H9 (cell line): ENCODE results near the gene NRXN3. TPM values are rescaled to one million over a fixed set of nuclear protein-coding genes. Genes with fewer than 3 reads are reported as not detected.

Source experiments
- DNase-seq: peaks from one replicate; pipeline ENCODE4 v3.0.0-alpha.2; 2017
- H2AFZ ChIP-seq: one replicate; pipeline ENCODE4 v1.6.1; 2013; ENCODE audit warnings: mild to moderate bottlenecking, low read length, control low read depth, moderate library complexity
- H2AK5ac ChIP-seq: 2 replicates; pipeline ENCODE4 v1.6.1; 2013; ENCODE audit warnings: low read length, control low read depth, mixed read lengths; ENCODE audit not compliant: insufficient read length
- H2BK120ac ChIP-seq: one replicate; pipeline ENCODE4 v1.6.1; 2013; ENCODE audit warnings: low read depth, mild to moderate bottlenecking, low read length, control low read depth, inconsistent platforms; ENCODE audit not compliant: poor library complexity, severe bottlenecking
- H2BK12ac ChIP-seq: 2 replicates; pipeline ENCODE4 v1.6.1; 2013; ENCODE audit warnings: low read length, control low read depth, mixed read lengths, low read depth; ENCODE audit not compliant: insufficient read length
- H2BK15ac ChIP-seq: 2 replicates; pipeline ENCODE4 v1.6.1; 2013; ENCODE audit warnings: low read depth, low read length, control low read depth
- H2BK20ac ChIP-seq: one replicate; pipeline ENCODE4 v1.6.1; 2013; ENCODE audit warnings: low read depth, mild to moderate bottlenecking, low read length, control low read depth, inconsistent platforms; ENCODE audit not compliant: poor library complexity, severe bottlenecking
- H2BK5ac ChIP-seq: 2 replicates; pipeline ENCODE4 v1.6.1; 2013; ENCODE audit warnings: low read length, control low read depth, mixed read lengths; ENCODE audit not compliant: insufficient read length
- H3K14ac ChIP-seq: 2 replicates; pipeline ENCODE4 v1.6.1; 2013; ENCODE audit warnings: low read length, control low read depth; ENCODE audit not compliant: insufficient read depth
- H3K18ac ChIP-seq: 2 replicates; pipeline ENCODE4 v1.6.1; 2013; ENCODE audit warnings: low read depth, mild to moderate bottlenecking, mixed read lengths, low read length, control low read depth; ENCODE audit not compliant: insufficient read length
- H3K23ac ChIP-seq: 2 replicates; pipeline ENCODE4 v1.6.1; 2013; ENCODE audit warnings: low read length, control low read depth, mixed read lengths, low read depth; ENCODE audit not compliant: insufficient read length
- H3K23me2 ChIP-seq: 2 replicates; pipeline ENCODE4 v1.6.1; 2013; ENCODE audit warnings: low read depth, mild to moderate bottlenecking, mixed read lengths, low read length, control low read depth; ENCODE audit not compliant: insufficient read length, poor library complexity, severe bottlenecking
- H3K27ac ChIP-seq: 2 replicates; pipeline ENCODE4 v1.5.1; 2013; ENCODE audit warnings: low read length, control low read depth, mixed read lengths, low read depth; ENCODE audit not compliant: insufficient read length
- H3K27me3 ChIP-seq: 2 replicates; pipeline ENCODE4 v1.6.1; 2013; ENCODE audit warnings: low read length, control low read depth, inconsistent platforms; ENCODE audit not compliant: insufficient read depth
- H3K4ac ChIP-seq: 2 replicates; pipeline ENCODE4 v1.6.1; 2013; ENCODE audit warnings: low read depth, mild to moderate bottlenecking, control low read depth, inconsistent platforms, low read length, moderate library complexity
- H3K4me1 ChIP-seq: 2 replicates; pipeline ENCODE4 v1.6.1; 2013; ENCODE audit warnings: low read length, control low read depth, inconsistent platforms; ENCODE audit not compliant: insufficient read depth
- H3K4me2 ChIP-seq: 2 replicates; pipeline ENCODE4 v1.6.1; 2013; ENCODE audit warnings: low read length, control low read depth, mixed read lengths; ENCODE audit not compliant: insufficient read length, insufficient read depth
- H3K56ac ChIP-seq: 2 replicates; pipeline ENCODE4 v1.6.1; 2013; ENCODE audit warnings: low read depth, mild to moderate bottlenecking, mixed read lengths, low read length, control low read depth; ENCODE audit not compliant: insufficient read length
- H3K79me1 ChIP-seq: 2 replicates; pipeline ENCODE4 v1.6.1; 2013; ENCODE audit warnings: low read depth, mild to moderate bottlenecking, moderate library complexity, low read length, control low read depth, inconsistent platforms; ENCODE audit not compliant: insufficient read depth, poor library complexity, severe bottlenecking
- H3K79me2 ChIP-seq: 2 replicates; pipeline ENCODE4 v1.6.1; 2013; ENCODE audit warnings: low read length, control low read depth, inconsistent platforms; ENCODE audit not compliant: insufficient read depth
- H3K9ac ChIP-seq: 2 replicates; pipeline ENCODE4 v1.6.1; 2013; ENCODE audit warnings: low read length, control low read depth, mixed read lengths; ENCODE audit not compliant: insufficient read length; ENCODE audit errors: extremely low read depth
- H3K9me3 ChIP-seq: one replicate; pipeline ENCODE4 v1.6.1; 2013; ENCODE audit warnings: low read depth, low read length, inconsistent platforms; ENCODE audit not compliant: control insufficient read depth
- H3T11ph ChIP-seq: one replicate; pipeline ENCODE4 v1.6.1; 2013; ENCODE audit warnings: mild to moderate bottlenecking, low read length, control low read depth, inconsistent platforms
- H4K20me1 ChIP-seq: one replicate; pipeline ENCODE4 v1.6.1; 2013; ENCODE audit not compliant: control insufficient read depth, insufficient read length, insufficient read depth
- H4K5ac ChIP-seq: 2 replicates; pipeline ENCODE4 v1.6.1; 2013; ENCODE audit warnings: low read depth, mild to moderate bottlenecking, mixed read lengths, low read length, control low read depth; ENCODE audit not compliant: insufficient read length
- H4K8ac ChIP-seq: replicated peaks from 2 replicates; pipeline ENCODE4 v1.6.1; 2013; ENCODE audit warnings: low read length, control low read depth, mixed read lengths, low read depth; ENCODE audit not compliant: insufficient read length
- H4K91ac ChIP-seq: 2 replicates; pipeline ENCODE4 v1.6.1; 2013; ENCODE audit warnings: low read depth, mild to moderate bottlenecking, moderate library complexity, mixed read lengths, low read length, control low read depth; ENCODE audit not compliant: insufficient read length
- H3K27ac Mint-ChIP-seq, 3 experiments: 2 replicates in 2 of 3; 3 replicates in 1 of 3; pipeline ENCODE4 v1.8.0; 2020 to 2021; ENCODE audit warnings: mixed read lengths in 3 of 3, mild to moderate bottlenecking in 1 of 3, moderate library complexity in 1 of 3
- H3K27me3 Mint-ChIP-seq: 2 replicates; pipeline ENCODE4 v1.8.0; 2021; ENCODE audit warnings: low read depth, mild to moderate bottlenecking, moderate library complexity, mixed read lengths
- H3K36me3 Mint-ChIP-seq, 3 experiments: 2 replicates in 2 of 3; 3 replicates in 1 of 3; pipeline ENCODE4 v1.8.0; 2020 to 2021; ENCODE audit warnings: low read depth in 3 of 3, mixed read lengths in 3 of 3; ENCODE audit not compliant: insufficient read depth in 1 of 3
- H3K4me1 Mint-ChIP-seq, 2 experiments: 2 replicates each; pipeline ENCODE4 v1.8.0; 2020; ENCODE audit warnings: mixed read lengths in 2 of 2
- H3K4me3 Mint-ChIP-seq, 2 experiments: 2 replicates in 1 of 2; 3 replicates in 1 of 2; pipeline ENCODE4 v1.8.0; 2020 to 2021; ENCODE audit warnings: mild to moderate bottlenecking in 2 of 2, mixed read lengths in 2 of 2, moderate library complexity in 1 of 2
- H3K9me3 Mint-ChIP-seq, 2 experiments: 2 replicates in 1 of 2; 3 replicates in 1 of 2; pipeline ENCODE4 v1.8.0; 2020; ENCODE audit warnings: mild to moderate bottlenecking in 2 of 2, mixed read lengths in 2 of 2, moderate library complexity in 1 of 2
- WGBS: extraction: QIAGEN DNeasy Blood & Tissue Kit; methylation state at CpG from one replicate; pipeline ENCODE4 v1.1.7; 2013; ENCODE audit warnings: missing lambda C conversion rate, low lambda C conversion rate, mixed read lengths; ENCODE audit not compliant: insufficient read length; ENCODE audit errors: extremely low coverage; 5-methylcytosine and 5-hydroxymethylcytosine counted together
- total RNA-seq: library from RNA; stranded (reverse); gene quantifications from 2 replicates; pipeline ENCODE4 v1.2.1, GENCODE V29; 2021
- TF ChIP-seq, protein P1 (sequence below): fragments of 200-600 bp; sonication (generic); conservative IDR thresholded peaks from 3 replicates; pipeline ENCODE4 v1.8.0; 2021; ENCODE audit warnings: antibody characterized with exemption, mild to moderate bottlenecking

NRXN3 gene
- total RNA-seq, 1 experiment from 2014 or later = 1.8 TPM

DNA sequence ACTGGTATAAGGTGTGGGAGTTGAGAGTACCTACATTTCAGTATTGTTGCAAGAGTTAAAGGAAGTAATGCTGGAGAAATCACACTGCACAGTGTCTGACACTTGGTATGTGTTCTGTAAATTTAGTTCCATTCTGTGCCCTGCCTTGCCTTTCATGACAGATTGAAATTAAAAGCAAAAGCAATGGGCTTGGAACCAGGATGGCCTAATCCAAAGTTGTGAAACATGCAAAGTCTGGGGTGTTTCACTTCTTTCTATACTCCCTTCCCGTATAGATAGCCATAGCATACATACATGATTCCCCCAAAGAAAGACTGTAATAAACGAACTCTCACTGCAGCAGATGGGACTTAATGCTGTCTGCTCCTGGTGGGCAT lies 281.1 kb downstream of the NRXN3 start:
- H3K18ac ChIP-seq = no peak overlapping the region
- Mint-ChIP-seq H3K4me1 (peaks cover 7 to 9% of the 10 kb centered on the region in 2 experiments), H3K36me3 (no peaks in the 10 kb centered on the region; a peak in 1 of 7 replicates), H3K9me3 (no peaks in the 10 kb centered on the region), H3K4me3 (no peak overlapping the region), H3K27ac (no peak overlapping the region), H3K27me3 (no peaks in the 10 kb centered on the region)
- WGBS = no CpG with 5 or more reads among the region's 2 CpGs
- no peak overlapping the region for H3K14ac ChIP-seq
- no peaks in the 10 kb centered on the region for H3K27me3 ChIP-seq
- H3K79me2 ChIP-seq = no peaks in the 10 kb centered on the region
- TF ChIP-seq, protein P1, sequence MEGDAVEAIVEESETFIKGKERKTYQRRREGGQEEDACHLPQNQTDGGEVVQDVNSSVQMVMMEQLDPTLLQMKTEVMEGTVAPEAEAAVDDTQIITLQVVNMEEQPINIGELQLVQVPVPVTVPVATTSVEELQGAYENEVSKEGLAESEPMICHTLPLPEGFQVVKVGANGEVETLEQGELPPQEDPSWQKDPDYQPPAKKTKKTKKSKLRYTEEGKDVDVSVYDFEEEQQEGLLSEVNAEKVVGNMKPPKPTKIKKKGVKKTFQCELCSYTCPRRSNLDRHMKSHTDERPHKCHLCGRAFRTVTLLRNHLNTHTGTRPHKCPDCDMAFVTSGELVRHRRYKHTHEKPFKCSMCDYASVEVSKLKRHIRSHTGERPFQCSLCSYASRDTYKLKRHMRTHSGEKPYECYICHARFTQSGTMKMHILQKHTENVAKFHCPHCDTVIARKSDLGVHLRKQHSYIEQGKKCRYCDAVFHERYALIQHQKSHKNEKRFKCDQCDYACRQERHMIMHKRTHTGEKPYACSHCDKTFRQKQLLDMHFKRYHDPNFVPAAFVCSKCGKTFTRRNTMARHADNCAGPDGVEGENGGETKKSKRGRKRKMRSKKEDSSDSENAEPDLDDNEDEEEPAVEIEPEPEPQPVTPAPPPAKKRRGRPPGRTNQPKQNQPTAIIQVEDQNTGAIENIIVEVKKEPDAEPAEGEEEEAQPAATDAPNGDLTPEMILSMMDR = no peak
- no peak for DNase-seq
- no peaks in the 10 kb centered on the region for H3K23me2 ChIP-seq
- no peak overlapping the region for H2BK120ac ChIP-seq
- no peak overlapping the region for H2BK20ac ChIP-seq
- H4K20me1 ChIP-seq = no peaks in the 10 kb centered on the region
- no peaks in the 10 kb centered on the region for H3K9me3 ChIP-seq
- H2BK12ac ChIP-seq = no peak overlapping the region
- H3K4ac ChIP-seq = no peak overlapping the region
- no peak overlapping the region for H2AK5ac ChIP-seq
- H2BK5ac ChIP-seq = no peak overlapping the region
- no peak overlapping the region for H4K8ac ChIP-seq
- no peak overlapping the region for H3K4me2 ChIP-seq
- no peak overlapping the region for H4K5ac ChIP-seq
- H4K91ac ChIP-seq = no peak overlapping the region
- no peak overlapping the region for H3T11ph ChIP-seq
- no peak overlapping the region for H2AFZ ChIP-seq
- no peak overlapping the region for H3K27ac ChIP-seq
- H3K9ac ChIP-seq = no peak overlapping the region
- no peak overlapping the region for H3K56ac ChIP-seq
- no peak overlapping the region for H2BK15ac ChIP-seq
- no peaks in the 10 kb centered on the region for H3K4me1 ChIP-seq
- H3K23ac ChIP-seq = no peak overlapping the region
- H3K79me1 ChIP-seq = no peaks in the 10 kb centered on the region
